GM19238 (cell line): ENCODE data around the gene SPEF2.

Source experiments
- DNase-seq: peaks from one replicate; pipeline ENCODE4 v3.0.0; 2011; ENCODE audit warnings: low spot score; ENCODE audit not compliant: insufficient read length

Gene SPEF2, protein sequence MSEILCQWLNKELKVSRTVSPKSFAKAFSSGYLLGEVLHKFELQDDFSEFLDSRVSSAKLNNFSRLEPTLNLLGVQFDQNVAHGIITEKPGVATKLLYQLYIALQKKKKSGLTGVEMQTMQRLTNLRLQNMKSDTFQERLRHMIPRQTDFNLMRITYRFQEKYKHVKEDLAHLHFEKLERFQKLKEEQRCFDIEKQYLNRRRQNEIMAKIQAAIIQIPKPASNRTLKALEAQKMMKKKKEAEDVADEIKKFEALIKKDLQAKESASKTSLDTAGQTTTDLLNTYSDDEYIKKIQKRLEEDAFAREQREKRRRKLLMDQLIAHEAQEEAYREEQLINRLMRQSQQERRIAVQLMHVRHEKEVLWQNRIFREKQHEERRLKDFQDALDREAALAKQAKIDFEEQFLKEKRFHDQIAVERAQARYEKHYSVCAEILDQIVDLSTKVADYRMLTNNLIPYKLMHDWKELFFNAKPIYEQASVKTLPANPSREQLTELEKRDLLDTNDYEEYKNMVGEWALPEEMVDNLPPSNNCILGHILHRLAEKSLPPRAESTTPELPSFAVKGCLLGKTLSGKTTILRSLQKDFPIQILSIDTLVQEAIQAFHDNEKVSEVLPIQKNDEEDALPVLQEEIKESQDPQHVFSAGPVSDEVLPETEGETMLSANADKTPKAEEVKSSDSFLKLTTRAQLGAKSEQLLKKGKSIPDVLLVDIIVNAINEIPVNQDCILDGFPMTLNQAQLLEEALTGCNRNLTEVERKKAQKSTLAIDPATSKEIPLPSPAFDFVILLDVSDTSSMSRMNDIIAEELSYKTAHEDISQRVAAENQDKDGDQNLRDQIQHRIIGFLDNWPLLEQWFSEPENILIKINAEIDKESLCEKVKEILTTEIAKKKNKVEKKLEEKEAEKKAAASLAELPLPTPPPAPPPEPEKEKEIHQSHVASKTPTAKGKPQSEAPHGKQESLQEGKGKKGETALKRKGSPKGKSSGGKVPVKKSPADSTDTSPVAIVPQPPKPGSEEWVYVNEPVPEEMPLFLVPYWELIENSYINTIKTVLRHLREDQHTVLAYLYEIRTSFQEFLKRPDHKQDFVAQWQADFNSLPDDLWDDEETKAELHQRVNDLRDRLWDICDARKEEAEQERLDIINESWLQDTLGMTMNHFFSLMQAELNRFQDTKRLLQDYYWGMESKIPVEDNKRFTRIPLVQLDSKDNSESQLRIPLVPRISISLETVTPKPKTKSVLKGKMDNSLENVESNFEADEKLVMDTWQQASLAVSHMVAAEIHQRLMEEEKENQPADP (N-terminal part only)

DNA sequence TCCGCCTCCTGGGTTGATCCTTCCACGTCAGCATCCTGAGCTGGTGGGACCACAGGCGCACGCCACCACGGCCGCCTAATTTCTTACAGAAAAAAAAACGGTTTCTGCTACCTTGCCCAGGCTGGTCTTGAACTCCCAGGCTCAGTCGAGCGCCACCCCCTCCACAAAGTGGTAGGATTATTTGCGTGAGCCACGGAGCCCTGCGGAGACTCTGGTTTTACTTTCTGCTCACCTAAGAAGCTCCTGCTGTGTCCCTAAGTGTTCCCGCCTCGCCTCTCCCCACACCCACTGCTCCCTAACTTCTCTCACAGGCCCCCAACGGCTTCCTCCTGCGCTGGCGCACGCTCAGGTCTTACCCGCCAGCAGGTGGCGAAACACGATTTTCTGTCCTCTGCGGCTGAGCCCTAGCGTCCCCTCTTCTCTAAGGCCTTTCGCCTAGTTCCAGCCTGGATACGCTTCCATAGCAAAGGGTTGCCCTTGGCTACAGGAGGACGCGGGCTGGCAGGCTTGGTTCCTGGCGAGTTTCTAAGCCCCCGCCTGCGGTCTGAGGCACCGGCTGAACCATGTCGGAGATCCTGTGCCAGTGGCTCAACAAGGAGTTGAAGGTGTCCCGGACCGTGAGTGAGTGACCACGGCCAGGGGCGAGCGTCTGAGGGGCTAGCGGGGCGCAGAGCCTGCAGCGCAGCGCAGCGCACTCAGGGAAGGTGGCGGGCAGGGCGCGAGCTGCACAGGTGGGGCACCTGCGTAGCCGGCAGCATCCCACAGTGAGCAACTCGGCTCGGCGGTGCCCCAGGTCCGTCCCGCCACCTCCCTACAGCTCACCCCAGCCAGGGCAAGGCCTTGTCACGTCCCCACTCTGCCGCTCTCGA is at the start of gene SPEF2:
Gene SPEF2, plus strand, starts transcription at position 429 of the 869 bp plus-strand sequence. Its CDS starts 135 bp downstream, at position 564.
- DNase-seq = peak; percentile 16

DNA sequence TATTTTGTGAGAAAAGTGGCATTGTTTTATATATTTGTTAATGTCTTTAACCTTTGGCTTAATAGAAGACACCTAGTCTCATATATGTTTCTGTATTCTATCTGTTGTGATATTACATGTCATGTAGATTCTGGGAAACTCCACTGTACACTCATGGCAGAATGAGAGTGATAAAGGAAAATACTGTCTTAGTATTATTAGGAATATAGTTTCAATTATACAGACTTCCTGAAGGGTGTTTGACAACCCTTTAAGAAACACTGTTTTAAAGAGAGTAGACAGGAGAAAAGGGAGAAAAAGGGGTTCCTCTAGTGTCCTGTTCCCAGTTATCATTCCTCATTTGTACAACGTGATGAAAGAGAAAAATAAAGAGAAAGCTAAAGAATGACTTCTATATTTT is 42.1 kb upstream of the SPEF2 start:
- DNase-seq = no peak

DNA sequence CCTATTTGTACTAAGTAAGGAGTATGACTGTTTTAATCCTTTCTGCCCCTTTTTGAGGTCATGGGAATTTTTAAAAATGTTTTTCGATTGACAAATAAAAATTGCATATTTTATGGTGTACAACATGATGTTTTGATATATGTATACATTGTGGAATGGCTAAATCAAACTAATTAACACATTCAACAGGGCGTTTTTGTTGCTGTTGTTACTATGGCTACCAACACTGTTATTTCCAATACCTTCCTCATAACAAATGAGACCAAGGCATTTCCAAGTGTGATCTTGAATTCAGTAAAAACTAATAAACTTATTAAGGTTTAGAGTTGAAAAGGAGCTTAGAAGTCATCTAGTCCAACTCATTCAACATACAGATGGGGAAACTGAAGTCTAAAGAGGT is 30.2 kb upstream of the SPEF2 start:
- no peak for DNase-seq

DNA sequence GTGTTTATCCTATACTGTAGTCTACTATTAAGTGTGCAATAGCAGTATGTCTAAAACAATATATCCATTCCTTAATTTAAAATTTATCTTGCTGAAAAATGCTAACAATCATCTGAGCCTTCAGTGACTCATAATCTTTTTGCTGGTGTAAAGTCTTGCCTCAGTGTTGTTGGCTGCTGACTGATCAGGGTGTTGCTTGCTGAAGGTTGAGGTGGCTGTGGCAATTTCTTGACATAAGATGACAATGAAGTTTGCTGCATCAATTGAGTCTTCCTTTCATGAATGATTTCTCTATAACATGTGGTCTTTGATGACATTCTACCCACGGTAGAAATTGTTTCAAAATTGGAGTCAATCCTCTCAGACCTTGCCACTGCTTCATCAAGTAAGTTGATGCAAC is 24.3 kb upstream of the SPEF2 start:
- no peak for DNase-seq

DNA sequence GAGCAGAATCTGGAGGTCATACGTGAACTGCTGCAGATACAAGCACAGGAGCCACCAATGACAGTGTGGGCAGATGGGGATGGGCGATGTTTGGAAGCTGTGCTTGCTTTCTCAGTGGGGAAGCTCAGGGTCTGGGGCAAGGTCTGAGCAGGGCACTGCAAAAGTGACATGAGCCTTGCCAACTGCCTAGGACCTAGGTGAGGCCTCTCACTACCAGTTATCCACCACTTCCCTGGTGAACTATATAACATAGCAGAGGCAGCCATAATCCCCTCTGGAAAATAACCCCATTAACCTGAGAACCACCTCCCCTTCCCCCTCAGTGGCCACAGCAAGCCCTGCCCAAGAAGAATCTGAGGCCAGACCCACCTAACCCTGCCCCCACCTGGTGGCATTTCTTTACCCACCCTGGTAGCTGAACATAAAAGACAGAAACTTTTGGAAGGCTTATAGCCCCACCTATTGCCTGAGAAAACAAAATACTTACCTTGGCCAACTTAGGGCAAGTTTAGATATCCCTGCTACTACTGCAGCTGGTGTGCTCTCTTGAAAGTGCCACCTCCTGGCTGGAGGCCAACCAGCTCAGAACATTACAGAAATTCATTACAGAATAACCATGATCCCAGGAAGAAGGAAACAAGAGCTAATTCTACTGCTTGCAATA is 18.8 kb upstream of the SPEF2 start:
- no peak for DNase-seq

DNA sequence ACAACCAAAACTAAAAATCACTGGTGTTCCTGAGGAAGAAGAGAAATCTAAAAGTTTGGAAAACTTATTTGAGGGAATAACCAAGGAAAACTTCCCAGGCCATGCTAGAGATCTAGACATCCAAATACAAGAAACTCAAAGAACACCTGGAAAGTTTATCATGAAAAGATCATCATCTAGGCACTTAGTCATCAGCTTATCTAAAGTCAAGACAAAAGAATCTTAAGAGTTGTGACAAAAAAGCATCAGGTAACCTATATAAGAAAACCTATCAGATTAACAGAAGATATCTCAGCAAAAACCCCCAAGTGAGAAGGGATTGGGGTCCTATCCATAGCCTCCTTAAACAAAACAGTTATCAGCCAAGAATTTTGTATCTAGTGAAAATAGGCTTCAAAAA is 17.1 kb upstream of the SPEF2 start:
- no peak for DNase-seq

DNA sequence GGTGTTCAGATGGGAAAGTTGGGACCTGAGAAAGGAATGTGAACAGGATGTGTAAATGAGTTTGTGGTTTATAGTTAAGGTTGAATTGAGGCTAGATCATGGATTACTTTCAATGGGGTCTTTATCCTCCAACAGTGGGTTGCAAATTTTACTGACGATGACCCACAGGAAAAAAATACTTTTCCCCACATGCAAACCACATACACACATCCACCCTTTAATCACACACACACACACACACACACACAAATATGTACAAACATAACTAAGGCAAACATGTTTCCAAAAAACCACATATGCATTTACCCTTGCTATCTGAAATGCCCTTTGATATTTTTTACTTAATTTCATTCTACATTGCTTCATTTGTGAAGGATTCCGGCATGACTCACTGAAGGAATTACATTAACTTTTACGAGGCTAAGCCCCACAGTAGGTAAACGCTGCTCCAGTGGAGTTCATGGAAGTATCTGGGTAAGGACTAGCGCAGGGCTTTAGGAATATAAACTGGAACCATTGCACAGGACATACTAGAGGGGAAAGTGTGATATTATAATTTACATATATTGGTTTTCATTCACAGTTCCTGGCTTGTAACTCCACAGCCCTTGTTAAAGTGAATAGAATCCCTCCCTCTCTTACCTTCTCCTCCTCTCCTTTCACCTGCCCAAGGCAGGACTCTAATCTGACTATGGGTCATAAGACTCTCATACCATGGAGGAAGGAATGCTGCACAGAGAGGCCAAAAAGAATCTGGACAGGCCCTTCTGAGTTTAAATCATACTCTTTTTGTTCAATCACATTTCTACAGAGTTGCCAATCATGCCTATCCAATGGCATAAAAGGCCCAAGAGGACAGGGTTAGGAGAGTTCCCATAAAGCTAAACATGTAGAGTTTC is 8.5 kb upstream of the SPEF2 start:
- no peak for DNase-seq

DNA sequence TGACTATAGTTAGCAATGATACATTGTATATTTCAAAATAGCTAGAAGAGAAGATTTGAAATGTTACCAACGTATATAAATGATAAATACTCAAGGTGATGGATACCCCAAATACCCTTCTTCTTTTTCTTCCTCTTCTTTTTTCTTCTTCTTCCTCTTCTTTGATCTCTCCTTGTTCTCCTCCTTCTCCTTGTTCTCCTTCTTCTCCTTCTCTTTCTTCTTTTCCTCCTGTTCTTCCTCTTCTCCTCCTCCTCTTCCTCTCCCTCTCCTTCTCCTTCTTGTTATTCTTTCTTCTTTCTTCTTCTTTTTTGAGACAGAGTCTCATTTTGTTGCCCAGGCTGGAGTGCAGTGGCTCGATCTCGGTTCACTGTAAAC is 616 bp upstream of the SPEF2 start:
- no peak for DNase-seq

DNA sequence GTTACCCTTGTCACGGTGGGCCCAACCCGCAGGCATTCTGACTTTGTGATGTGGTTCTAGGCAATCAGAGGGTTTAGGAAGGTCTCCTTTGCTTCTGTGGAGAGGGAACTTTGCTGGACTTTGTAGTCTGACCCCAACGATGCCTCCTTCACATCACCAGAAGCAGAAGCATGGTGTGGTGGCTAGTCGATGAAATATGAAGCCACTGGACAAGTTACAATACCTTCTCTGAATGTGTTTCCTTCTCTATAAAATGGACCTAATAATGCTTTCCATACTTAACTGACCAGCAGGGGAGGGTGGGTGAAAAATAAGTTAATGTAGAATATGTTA is 607 bp downstream of the SPEF2 start:
- DNase-seq = no peak

DNA sequence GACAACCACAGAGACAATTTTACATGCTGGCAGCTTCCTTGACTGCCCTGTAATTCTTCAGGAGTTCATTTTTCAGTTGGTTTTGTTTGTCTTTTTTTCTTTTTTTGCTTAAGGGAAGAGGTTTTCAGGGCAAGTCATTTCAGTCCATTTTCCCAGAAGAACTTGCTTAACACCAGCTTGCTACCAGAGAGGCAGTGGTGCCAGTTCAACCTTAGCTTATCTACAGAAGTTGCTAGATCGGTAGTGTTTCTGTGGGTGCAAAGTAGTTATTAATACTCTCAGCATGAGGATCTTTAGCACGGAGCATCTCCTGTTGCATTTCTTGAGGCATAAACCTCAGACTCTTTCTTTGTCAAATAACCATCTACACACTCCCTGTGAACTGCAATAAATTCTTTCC is 1.1 kb downstream of the SPEF2 start:
- DNase-seq = no peak

DNA sequence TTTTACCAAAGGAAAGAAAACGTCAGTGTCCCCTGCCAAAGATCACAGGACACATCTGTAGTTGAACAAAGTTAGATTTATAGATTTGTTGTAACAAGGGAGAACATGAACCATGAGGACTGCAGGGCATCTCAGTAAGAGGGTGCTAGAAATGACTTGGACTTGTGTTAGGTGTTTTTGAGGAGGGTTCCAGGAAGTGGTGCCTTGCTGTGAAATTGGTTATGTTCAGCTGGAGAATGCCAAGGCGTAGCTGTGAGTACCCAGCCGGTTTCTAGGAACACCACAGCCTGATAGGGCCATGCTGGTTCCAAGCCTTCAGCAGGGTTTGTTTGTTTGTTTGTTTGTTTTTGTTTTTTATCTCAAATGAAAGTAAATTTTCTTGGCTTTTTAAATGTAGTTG is 5.3 kb downstream of the SPEF2 start:
- DNase-seq = no peak

DNA sequence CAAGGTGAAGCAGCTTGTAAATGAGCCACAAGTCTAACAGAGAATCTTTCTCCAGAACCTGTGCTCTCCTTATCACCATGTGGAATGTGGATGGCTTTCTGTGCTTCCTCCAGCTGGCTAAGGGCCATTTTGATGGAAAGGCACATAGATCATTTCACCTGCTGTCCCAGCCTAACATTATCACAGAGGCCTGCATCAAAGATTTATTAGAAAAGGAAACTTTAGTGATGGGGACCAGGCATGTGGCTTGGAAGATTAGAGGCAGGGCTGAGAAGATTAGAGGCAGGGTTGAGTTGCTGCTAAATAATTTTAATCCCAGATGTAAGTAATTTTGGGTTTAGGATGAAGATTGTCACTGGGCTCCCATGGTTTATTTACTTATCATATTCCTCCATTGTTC is 6.3 kb downstream of the SPEF2 start:
- DNase-seq = no peak

DNA sequence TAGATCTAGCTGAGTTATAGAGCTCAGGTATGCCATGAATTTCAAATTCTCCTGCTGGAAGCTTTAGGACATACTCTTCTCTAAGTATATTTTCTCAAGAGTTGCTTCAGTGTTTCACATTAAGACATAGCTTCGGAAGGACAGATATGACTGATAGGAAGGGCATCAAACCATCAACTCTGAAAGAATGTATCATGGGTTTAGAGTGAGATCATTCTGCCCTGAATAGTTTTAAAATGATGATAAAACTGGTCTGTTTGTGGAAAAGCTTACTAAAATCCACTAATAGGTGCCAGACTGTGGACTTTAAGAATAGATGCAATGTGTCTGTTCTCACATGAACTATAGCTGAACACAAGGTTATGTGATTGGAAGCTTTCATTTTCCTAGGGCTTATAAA is 8.4 kb downstream of the SPEF2 start:
- DNase-seq = no peak

DNA sequence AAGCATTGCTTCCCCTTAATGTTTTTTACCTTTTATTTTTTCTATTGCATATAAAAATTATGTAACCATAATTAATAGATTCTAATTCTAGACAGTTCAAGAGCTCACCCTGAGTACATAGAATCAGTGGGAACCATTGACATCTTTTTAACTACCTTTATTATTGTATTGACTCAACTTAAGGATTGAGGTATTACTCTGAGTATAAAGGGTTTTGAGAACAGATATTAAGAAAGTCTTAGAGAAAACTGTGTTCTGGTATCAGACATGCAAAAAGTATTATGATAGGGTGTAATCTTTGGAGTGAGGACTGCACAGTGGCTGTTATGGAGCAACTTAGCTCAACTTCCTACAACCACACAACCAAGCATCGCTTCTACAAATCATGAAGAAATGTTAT is 8.9 kb downstream of the SPEF2 start:
- no peak for DNase-seq

DNA sequence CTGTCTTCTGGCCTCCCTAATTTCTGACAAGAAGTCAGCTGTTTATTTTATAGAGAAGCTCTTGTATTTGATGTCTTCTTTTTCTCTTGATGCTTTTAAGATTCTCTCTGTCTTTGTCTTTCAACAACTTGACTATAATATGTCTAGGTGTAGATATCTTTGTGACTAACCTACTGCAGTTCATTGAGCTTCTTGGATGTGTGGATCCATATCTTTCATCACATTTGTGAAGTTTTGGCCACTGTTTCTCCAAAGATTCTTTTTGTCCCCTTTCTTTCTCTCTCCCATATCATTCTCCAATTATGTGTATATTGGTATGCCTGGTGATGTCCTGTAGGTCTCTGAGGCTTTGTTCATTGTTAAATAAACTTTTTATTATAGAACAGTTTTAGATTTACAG is 16.7 kb downstream of the SPEF2 start:
- DNase-seq = no peak

DNA sequence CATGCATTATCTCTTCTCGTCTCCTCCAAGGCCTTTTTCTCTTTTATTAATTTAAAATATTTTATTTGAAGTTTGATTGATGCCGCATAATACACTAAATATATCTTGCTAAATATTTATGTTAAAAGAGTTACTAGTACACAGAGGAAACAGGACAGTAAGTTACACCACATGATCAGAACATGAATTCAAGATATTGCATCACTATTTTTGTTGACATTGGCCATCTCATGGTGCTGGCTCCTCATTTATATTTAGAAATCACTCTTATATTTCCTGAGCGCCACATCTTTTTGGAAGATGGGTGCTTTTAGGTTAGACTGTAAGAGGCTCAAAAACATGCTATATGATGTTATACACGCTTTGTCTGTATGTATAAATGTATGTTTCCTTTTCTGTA is 23.0 kb downstream of the SPEF2 start:
- no peak for DNase-seq

DNA sequence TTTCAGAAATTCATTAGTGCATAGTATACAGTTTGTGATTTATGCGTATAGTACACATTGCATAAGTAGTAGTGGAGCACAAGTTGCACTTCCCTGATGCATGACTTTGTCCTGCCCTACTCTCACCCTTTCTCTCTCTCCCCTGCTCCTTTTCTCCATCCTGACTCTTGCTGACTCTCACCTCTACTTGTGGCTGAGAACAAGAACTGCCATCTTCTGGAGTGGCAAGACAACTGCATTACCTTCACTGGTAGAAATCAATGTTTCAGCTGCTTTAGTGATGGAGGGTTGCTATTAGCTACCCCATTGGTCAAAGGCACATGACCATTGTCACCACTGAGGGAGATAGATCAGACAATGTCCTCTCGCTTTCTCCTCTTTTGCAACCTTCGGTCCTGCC is 26.9 kb downstream of the SPEF2 start:
- DNase-seq = no peak

DNA sequence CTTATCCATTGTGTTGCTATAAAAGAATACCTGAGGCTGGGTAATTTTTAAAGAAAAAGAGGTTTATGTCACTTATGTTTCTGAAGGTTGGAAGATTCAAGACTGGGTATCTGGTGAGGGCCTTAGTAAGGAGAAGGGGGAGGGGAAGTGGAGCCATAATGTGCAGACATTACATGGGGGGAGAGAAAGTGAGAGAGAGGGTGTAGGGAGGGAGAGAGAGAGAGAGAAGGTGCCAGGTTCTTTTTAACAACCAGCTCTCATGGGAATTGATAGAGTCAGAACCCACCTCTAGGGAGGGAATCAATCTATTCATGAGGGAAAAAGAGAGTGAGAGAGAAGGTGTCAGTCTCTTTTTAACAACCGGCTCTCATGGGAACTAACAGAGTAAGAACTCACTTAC is 29.5 kb downstream of the SPEF2 start:
- no peak for DNase-seq

DNA sequence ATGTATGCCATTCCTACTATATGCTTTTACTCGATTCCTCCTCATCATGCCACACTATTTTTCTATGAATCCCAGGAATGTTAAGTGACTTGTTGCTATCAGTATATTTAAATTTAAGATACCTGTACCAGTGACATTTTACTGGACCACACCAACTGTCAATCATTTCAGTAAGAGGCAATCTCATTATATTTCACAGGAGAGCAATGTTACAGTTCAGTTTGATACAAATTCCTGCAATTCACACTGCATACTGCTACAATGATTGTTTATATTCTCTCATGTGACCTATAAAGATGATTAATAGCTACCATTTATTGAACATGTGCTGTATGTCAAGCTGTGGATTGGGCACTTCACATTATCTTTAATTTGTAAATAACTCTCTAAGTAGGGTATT is 30.0 kb downstream of the SPEF2 start:
- DNase-seq = no peak
